GM18951 (cell line): ENCODE results near the gene ADAP2.
"Not testable (repeated sequence)": the region's sequence is repeated elsewhere in the genome, so short reads cannot be mapped to it uniquely, and the experiment has no call there.

Source experiments
- POLR2A ChIP-seq: IDR thresholded peaks from 4 replicates; pipeline ENCODE4 v1.6.1; 2011; ENCODE audit warnings: mild to moderate bottlenecking; ENCODE audit not compliant: insufficient read length, insufficient read depth; ENCODE audit errors: extremely low read depth
- in situ Hi-C: fragments of 300-500 bp; cut with MboI; formaldehyde crosslinking; loops from one replicate; pipeline ENCODE4 v1.12.0; 2022; ENCODE audit warnings: low sequenced_read_pairs, mixed read lengths, inconsistent platforms; ENCODE audit not compliant: unreplicated experiment

The ADAP2 gene

GRCh38 chr17:30921544-30922196 is at the start of gene ADAP2:
TSS of gene ADAP2 (plus strand) at chr17:30921945. CDS start at chr17:30922015, 70 bp downstream.
- no peak for TF ChIP-seq POLR2A
- in situ Hi-C loops: no loop called here

DNA sequence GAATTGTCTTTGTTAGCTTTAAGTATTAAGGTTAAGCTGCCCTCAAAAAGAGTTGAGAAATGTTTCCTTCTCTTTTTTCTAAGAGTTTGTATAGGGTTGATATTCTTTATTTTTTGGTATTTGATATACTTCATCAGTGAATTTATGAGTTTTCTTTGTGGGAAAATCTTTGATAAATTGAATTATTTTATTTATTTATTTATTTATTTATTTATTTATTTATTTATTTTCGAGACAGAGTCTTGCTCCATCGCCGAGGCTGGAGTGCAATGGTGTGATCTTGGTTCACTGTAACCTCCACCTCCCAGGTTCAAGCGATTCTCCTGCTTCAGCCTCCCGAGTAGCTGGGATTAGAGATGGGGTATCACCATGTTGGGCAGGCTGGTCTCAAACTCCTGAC is 35.6 kb upstream of the ADAP2 start:
- TF ChIP-seq POLR2A: no peak
- in situ Hi-C loops: no loop called here

DNA sequence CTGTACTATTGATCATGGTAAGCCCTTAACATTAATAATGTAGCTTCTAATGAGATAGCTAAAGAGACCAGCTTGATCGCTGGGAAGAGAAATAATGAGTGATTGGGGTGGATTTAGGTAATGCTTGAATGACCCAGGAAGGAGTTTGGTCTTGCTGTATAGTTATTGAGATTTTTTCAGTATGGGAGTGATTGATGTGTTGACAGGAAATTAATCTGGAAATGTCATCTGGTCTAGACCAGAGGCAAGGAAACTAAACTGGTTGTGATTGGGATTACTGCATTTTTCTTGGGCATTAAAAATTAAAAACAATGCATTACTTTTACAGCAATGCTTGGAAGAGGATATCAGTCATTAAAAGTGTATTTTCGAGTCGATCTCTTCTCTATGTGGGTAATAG is 27.5 kb upstream of the ADAP2 start:
- in situ Hi-C loops: no loop called here
- TF ChIP-seq POLR2A: no peak

DNA sequence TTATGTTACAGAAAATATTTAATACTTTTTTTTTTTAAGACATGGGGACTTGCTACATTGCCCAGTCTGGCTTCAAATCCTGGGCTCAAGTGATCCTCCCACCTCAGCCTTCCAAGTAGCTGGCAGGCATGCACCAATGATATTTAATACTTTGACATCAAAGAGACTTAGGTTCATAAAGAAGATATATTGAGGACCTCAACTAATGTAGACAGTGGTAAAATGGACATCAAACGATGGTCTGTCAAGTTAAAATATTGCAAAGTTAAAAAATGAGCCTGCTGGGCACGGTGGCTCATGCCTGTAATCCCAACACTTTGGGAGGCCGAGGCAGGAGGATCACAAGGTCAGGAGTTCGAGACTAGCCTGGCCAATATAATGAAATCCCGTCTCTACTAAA is 24.4 kb upstream of the ADAP2 start:
- in situ Hi-C loops: no loop called here

GRCh38 chr17:30905742-30906100 is 16.0 kb upstream of the ADAP2 start:
- TF ChIP-seq POLR2A: no peak
- in situ Hi-C loops: no loop called here

More for the DNA sequence above, 24.4 kb upstream of the ADAP2 start:
- TF ChIP-seq POLR2A: no peak

DNA sequence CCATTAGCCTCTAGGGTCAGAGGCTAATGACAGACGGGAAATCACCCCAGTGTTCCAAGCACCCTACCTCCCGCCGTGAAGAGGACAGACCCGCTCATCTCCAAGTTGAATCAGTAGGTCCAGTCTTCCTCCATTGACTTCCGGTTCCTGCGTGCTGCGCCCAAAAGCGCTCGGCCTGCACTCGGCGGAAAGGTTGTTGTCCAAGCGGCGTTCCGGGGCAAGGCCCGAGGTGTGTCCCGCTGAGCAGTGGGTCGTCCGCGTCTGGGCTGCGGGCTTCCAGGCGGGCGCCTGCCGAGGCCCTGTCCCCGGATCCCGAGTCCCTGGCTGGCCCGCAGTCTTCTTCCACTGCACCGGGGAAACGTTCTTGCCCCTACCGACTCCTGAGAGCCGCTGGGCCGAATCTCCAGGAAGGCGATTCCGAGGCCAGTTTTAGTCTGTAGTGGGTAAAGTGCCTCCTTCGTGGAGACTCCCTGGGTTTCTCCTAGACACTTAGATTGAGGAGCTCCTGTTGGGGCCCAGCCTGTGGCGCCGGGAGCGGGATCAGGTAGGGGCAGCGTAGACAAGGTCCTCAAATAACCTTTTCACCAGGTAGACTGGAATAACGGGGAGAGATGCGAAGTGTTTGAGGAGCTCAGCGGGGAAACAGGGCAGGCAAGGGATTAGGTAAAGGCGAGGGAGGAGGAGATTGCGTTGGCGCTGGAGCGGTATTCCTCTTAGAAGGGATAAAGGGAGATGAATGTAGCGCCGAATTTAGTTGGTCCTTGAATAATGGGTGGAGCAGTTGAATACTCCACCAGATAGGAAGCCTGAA is 15.4 kb upstream of the ADAP2 start, which contains the start of gene TEFM:
TSS of gene TEFM (minus strand) at position 138 of the 811 bp plus-strand sequence. CDS start at position 98, 40 bp downstream.
- in situ Hi-C loops: no loop called here
- peak; percentile 86 for TF ChIP-seq POLR2A

DNA sequence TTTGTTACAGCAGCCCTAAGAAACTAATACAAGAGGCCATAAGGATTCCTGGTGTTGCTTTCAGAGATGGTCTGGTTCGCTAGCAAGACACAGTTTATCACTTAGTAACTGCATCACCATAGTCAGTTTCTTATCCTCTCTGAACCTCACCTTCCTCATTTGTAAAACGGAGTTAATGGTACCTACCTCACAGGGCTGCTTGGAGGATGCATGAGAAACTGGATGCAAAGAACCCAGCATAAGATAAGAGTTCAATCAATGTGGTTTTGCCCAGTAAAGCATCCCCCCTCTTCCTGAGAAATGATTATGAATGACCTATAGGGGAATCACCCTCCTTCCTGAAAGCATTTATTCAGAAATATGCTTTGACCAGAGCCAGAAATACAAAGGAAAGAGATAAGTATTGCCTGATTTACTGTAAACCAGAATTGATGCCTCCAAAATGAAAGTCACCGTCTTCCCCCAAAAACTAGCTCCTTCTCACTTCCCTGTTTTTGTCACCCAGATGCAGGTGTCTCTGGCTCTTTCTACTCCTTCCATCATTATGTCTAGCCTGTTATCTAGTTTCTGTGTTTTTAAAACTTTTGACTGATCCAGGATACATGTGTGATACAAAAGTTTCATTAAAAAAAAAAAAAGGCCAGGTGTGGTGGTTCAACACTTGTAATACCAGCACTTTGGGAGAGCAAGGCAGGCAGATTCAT is 12.9 kb upstream of the ADAP2 start:
- in situ Hi-C loops: no loop called here
- TF ChIP-seq POLR2A: no peak

GRCh38 chr17:30910151-30910550 is 11.6 kb upstream of the ADAP2 start:
- in situ Hi-C loops: not testable (repeated sequence)

GRCh38 chr17:30913955-30914354 is 7.8 kb upstream of the ADAP2 start:
- in situ Hi-C loops: no loop called here
- TF ChIP-seq POLR2A: no peak

GRCh38 chr17:30915833-30916611 is 5.7 kb upstream of the ADAP2 start:
- in situ Hi-C loops: no loop called here
- TF ChIP-seq POLR2A: no peak

GRCh38 chr17:30917050-30917449 is 4.7 kb upstream of the ADAP2 start:
- in situ Hi-C loops: no loop called here
- no peak for TF ChIP-seq POLR2A

- TF ChIP-seq POLR2A: no peak
- in situ Hi-C loops: no loop called here
Observed at GRCh38 chr17:30920282-30920681, 1.5 kb upstream of the ADAP2 start.
